ENCODE results near the gene WDR90. TPM values are rescaled to one million over a fixed set of nuclear protein-coding genes. Genes with fewer than 3 reads are reported as not detected.
A peak's percentile ranks its signal among the peaks of the same experiment; 100 is the strongest.

Gene WDR90
- total and polyA plus RNA-seq, 2 of the 13 experiments (the other 11 are each of a cell fraction or from before 2014, with no cell fraction given) = 14.9 to 28.9 TPM

DNA sequence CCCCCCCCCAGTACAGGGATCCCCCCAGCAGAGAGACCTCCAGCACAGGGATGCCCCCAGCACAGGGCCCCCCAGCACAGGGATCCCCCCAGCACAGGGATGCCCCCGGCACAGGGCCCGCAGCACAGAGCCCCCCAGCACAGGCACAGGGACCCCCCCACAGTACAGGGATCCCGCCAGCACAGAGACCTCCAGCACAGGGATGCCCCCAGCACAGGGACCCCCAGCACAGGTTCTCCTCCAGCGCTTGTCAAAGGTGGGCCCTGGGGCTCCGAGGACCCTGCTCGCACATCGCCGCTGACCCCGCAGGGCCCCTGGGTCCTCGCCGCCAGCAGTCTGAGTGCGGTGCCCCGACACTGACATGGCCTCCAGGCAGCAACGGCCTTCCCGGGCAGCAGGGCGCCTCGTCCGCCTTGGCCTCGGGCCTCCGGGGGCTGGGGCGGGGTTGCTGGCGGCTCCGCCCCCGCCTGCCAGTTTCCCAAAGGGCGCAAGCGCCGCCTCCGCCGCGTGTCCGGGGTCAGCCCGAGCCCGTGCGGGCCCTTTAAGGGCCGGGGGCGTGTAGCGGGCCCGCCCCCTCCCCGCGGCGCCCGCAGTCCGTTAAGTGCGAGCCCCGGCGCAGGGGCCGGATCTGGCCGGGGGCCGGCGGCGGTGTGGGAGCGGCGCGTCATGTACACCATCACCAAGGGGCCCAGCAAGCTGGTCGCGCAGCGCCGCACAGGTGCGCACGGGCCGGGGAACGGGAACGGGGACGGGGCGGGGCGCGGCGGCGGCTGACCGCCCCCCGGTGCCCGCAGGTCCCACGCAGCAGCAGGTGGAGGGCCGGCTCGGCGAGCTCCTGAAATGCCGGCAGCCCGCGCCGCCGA, 7.6 kb upstream of the WDR90 start, which contains the start of gene MCRIP2 (continued):
- TF ChIP-seq IKZF4 (CRISPR knock-in tag; IDR thresholded peaks at IDR 0.05; ENCODE audit: borderline replicate concordance, low read depth, not compliant biosample characterization) (no peak), MYC (CRISPR knock-in tag; IDR thresholded peaks at IDR 0.05; ENCODE audit: borderline replicate concordance) (no peak), SP4 (CRISPR knock-in tag; IDR thresholded peaks at IDR 0.05) (peak; percentile 82), RFXAP (CRISPR knock-in tag; IDR thresholded peaks at IDR 0.05; ENCODE audit: borderline replicate concordance) (no peak), SIX4 (CRISPR knock-in tag; IDR thresholded peaks at IDR 0.05) (no peak), SALL1 (CRISPR knock-in tag; IDR thresholded peaks at IDR 0.05) (peak; percentile 58; the same call in 1 of the 2 replicates), KAT2B (IDR thresholded peaks at IDR 0.05; ENCODE audit: borderline replicate concordance, low read depth, low read length) (no peak), PHB2 (IDR thresholded peaks at IDR 0.05; ENCODE audit: partially characterized antibody) (no peak), SMAD1 (CRISPR knock-in tag; IDR thresholded peaks at IDR 0.05; ENCODE audit: borderline replicate concordance, low read depth) (no peak), AHR (CRISPR knock-in tag; IDR thresholded peaks at IDR 0.05) (no peak), JUNB (CRISPR knock-in tag; IDR thresholded peaks at IDR 0.05; ENCODE audit: borderline replicate concordance) (no peak), SIN3A (IDR thresholded peaks at IDR 0.05; ENCODE audit: borderline replicate concordance, low read depth, low read length) (peak; percentile 51; the same call in 1 of the 2 replicates), ZBTB20 (CRISPR knock-in tag; IDR thresholded peaks at IDR 0.05; ENCODE audit: borderline replicate concordance, low read depth) (no peak)
- TF ChIP-seq, protein P1, sequence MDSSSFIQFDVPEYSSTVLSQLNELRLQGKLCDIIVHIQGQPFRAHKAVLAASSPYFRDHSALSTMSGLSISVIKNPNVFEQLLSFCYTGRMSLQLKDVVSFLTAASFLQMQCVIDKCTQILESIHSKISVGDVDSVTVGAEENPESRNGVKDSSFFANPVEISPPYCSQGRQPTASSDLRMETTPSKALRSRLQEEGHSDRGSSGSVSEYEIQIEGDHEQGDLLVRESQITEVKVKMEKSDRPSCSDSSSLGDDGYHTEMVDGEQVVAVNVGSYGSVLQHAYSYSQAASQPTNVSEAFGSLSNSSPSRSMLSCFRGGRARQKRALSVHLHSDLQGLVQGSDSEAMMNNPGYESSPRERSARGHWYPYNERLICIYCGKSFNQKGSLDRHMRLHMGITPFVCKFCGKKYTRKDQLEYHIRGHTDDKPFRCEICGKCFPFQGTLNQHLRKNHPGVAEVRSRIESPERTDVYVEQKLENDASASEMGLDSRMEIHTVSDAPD (CRISPR knock-in tag; IDR thresholded peaks at IDR 0.05) = no peak
- TF ChIP-seq, protein P2, sequence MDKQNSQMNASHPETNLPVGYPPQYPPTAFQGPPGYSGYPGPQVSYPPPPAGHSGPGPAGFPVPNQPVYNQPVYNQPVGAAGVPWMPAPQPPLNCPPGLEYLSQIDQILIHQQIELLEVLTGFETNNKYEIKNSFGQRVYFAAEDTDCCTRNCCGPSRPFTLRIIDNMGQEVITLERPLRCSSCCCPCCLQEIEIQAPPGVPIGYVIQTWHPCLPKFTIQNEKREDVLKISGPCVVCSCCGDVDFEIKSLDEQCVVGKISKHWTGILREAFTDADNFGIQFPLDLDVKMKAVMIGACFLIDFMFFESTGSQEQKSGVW (CRISPR knock-in tag; IDR thresholded peaks at IDR 0.05; ENCODE audit: borderline replicate concordance) = no peak
- TF ChIP-seq, protein P3, sequence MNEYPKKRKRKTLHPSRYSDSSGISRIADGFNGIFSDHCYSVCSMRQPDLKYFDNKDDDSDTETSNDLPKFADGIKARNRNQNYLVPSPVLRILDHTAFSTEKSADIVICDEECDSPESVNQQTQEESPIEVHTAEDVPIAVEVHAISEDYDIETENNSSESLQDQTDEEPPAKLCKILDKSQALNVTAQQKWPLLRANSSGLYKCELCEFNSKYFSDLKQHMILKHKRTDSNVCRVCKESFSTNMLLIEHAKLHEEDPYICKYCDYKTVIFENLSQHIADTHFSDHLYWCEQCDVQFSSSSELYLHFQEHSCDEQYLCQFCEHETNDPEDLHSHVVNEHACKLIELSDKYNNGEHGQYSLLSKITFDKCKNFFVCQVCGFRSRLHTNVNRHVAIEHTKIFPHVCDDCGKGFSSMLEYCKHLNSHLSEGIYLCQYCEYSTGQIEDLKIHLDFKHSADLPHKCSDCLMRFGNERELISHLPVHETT (CRISPR knock-in tag; conservative IDR thresholded peaks at IDR 0.05) = no peak; the same call in 1 of the 2 replicates
- TF ChIP-seq, protein P4, sequence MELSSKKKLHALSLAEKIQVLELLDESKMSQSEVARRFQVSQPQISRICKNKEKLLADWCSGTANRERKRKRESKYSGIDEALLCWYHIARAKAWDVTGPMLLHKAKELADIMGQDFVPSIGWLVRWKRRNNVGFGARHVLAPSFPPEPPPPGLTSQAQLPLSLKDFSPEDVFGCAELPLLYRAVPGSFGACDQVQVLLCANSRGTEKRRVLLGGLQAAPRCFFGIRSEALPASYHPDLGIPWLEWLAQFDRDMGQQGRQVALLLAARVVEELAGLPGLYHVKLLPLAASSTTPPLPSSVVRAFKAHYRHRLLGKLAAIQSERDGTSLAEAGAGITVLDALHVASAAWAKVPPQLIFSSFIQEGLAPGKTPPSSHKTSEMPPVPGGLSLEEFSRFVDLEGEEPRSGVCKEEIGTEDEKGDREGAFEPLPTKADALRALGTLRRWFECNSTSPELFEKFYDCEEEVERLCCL (CRISPR knock-in tag; IDR thresholded peaks at IDR 0.05; ENCODE audit: borderline replicate concordance) = no peak
- TF ChIP-seq, protein P5, sequence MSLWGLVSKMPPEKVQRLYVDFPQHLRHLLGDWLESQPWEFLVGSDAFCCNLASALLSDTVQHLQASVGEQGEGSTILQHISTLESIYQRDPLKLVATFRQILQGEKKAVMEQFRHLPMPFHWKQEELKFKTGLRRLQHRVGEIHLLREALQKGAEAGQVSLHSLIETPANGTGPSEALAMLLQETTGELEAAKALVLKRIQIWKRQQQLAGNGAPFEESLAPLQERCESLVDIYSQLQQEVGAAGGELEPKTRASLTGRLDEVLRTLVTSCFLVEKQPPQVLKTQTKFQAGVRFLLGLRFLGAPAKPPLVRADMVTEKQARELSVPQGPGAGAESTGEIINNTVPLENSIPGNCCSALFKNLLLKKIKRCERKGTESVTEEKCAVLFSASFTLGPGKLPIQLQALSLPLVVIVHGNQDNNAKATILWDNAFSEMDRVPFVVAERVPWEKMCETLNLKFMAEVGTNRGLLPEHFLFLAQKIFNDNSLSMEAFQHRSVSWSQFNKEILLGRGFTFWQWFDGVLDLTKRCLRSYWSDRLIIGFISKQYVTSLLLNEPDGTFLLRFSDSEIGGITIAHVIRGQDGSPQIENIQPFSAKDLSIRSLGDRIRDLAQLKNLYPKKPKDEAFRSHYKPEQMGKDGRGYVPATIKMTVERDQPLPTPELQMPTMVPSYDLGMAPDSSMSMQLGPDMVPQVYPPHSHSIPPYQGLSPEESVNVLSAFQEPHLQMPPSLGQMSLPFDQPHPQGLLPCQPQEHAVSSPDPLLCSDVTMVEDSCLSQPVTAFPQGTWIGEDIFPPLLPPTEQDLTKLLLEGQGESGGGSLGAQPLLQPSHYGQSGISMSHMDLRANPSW (CRISPR knock-in tag; IDR thresholded peaks at IDR 0.05; ENCODE audit: borderline replicate concordance) = no peak
- TF ChIP-seq, protein P6, sequence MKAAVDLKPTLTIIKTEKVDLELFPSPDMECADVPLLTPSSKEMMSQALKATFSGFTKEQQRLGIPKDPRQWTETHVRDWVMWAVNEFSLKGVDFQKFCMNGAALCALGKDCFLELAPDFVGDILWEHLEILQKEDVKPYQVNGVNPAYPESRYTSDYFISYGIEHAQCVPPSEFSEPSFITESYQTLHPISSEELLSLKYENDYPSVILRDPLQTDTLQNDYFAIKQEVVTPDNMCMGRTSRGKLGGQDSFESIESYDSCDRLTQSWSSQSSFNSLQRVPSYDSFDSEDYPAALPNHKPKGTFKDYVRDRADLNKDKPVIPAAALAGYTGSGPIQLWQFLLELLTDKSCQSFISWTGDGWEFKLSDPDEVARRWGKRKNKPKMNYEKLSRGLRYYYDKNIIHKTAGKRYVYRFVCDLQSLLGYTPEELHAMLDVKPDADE (CRISPR knock-in tag; IDR thresholded peaks at IDR 0.05) = peak; percentile 9; the same call in 1 of the 2 replicates
